Activated CD8-positive, alpha-beta memory T cell treated with anti-CD3 and anti-CD28 coated beads, Interleukin-2, amount 50 U/mL, for 1 hour (primary cell): ENCODE measurements around the gene TPGS1.

ENCODE experiments used
- DNase-seq: peaks from one replicate; pipeline ENCODE4 v3.0.0-alpha.2; 2020; ENCODE audit errors: extremely low read depth

The TPGS1 gene

GRCh38 chr19:495402-496111 is 11.7 kb upstream of the TPGS1 start:
- DNase-seq = no peak

DNA sequence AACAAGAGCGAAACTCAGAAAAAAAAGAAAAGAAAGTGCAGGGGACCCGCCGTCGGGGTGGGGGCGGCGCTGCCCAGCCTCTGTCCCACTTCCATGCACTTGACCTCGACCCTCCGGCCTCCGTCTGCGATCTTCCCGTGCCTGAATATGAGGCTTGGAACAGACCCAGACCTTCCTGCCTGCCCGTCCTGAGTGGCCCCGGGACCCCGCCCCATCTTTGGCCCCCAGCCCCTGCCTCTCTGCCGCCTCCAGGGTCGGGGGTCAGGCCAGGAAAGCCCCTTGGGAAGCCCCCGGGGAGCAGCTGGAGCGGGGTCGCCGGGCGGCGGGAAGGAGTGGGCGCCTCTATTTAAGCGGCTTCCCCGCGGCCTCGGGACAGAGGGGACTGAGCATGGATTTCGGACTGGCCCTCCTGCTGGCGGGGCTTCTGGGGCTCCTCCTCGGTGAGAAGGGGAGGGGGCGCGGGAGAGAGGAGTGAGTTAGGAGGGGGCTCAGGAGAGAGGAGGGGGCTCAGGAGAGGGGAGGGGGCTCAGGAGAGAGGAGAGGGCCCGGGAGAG is 11.1 kb upstream of the TPGS1 start, which contains the start of gene MADCAM1:
TSS of gene MADCAM1 (plus strand) at position 375 of the 554 bp plus-strand sequence. CDS start at position 389, 14 bp downstream.
- no peak for DNase-seq

DNA sequence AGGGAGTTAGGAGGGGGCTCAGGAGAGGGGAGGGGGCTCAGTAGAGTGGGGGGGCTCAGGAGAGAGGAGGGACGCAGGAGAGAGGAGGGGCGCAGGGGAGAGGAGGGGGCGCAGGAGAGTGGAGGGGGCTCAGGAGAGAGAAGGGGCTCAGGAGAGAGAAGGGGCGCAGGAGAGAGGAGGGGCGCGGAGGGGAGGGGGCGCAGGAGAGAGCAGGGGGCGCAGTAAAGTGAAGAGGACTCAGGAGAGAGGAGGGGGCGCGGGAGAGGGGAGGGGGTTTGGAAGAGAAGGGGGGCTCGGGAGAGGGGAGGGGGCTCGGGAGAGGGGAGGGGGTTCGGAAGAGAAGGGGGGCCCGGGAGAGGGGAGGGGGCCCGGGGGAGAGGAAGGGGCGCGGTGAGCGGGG is 10.3 kb upstream of the TPGS1 start:
- no peak for DNase-seq

DNA sequence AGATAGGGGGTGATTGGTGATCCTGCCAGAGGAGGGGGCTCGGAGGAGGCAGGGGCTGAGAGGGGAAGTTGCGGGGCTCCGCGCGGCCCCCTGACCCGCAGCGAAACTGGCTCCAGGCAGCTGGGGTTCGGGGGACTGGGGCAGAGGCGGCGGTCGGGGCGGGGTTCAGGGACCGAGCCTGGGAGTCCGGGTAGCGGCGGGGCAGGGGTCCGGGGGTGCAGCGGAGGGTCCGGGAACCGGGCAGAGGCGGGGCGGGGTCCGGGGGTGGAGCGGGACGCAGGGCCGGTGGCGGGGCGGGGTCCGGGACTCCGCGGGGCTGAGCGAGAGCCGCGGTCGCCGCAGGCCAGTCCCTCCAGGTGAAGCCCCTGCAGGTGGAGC is 9.8 kb upstream of the TPGS1 start:
- DNase-seq = no peak

- no peak for DNase-seq
Measured at GRCh38 chr19:497869-498510, 9.3 kb upstream of the TPGS1 start.

DNA sequence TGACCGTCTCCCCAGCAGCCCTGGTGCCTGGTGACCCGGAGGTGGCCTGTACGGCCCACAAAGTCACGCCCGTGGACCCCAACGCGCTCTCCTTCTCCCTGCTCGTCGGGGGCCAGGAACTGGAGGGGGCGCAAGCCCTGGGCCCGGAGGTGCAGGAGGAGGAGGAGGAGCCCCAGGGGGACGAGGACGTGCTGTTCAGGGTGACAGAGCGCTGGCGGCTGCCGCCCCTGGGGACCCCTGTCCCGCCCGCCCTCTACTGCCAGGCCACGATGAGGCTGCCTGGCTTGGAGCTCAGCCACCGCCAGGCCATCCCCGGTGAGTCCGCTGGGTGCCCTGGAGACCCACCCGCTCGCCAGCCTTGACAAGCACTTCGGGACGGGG is 8.8 kb upstream of the TPGS1 start:
- no peak for DNase-seq

- no peak for DNase-seq
Measured at GRCh38 chr19:498977-499623, 8.2 kb upstream of the TPGS1 start.

- no peak for DNase-seq
Measured at GRCh38 chr19:501646-502045, 5.7 kb upstream of the TPGS1 start.

DNA sequence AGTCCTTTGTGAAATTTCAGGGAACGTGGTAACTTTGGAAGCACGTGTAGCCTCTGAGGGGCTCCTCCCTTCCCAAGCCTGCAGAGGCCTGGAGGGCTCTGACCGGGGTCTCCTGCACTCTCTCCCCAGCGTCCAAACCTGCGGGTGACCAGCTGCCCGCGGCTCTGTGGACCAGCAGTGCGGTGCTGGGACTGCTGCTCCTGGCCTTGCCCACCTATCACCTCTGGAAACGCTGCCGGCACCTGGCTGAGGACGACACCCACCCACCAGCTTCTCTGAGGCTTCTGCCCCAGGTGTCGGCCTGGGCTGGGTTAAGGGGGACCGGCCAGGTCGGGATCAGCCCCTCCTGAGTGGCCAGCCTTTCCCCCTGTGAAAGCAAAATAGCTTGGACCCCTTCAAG is 2.7 kb upstream of the TPGS1 start:
- DNase-seq = no peak

DNA sequence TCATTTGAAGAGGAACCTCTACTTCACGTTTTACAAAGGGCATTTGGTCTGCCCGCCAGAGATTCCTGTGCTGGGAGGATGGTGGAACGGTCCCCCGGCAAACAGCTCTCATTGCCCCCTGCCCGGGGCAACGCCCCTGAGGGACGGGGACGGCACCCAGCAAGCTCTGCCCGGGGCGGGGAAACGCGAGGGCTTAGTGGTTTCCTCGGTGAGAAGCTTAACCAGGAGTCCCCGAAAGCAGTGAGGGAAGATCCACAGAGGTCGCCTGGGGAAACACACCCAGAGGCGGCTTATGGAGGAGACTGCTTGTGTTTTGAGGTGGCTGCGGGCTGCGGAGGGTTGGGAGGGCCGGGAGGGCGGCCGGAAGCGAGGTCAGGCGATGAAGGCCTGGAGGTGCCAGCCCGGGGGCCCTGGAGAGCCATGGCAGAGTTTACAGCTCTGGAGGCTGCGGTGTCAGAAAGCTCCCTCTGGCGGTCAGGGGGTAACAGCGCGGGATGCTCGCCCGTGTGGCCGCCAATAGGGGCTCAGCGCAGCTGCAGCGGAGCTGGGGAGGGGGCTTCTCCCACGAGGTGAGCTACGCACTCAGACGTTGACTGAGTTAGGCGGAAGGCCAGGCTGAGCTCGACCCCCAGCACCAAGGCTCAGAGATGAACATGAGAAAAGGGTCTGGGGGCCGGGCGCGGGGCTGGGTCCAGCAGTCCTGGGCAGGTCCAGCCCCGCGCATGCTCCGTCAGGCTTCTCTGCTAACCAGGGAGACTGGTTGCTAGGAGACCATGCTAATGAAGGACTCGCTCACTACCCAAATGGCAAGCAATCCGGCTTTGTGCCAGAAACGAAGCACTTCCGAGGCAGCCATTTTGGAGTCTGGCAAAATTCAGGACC is 652 bp upstream of the TPGS1 start:
- peak; percentile 95 for DNase-seq

DNA sequence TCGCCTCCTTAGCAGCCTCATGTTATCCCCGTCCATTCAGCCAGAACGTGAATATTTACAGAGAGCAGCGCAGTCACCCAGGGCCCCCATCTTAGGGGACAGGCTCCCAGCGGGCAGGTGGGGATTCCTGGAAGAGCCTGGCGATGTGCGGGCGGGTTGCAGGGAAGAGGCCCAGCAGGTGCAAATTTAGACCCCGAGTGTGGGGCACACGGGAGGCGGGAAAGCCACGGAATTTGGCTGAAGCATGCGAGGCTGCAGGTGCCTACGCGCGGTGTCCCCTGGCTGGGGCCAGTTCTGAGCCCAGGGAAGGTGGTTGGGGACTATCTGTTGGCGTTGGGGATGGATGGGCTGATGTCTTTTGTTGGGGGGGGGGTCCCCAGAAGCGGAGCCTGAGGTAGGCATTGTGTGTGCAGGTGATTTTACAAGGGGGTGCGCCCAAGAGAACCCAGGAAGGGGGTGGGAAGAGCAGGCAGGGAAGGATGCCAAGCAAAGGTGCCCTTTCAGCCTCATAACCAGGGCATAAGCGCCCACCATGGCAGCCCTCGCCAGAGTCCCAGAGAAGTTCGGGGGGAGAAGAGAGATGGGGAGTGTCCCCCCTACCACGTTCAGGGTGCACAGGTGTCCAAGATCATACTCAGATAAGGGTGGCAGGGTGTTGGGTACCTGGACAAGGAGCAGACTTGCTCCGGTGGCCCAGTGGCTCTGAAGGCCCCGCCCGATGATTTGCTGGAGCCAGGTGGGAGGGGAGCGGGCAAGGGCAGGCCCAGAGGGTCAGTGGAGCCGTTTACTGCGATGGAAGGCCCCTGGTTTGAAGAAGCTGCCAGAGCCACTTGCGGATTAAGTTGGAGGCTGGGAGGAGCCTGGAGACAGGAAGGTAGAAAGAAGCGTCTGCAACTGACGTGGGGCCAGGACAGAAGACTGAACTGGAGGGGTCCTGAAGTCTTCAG is 1.2 kb downstream of the TPGS1 start:
- no peak for DNase-seq

DNA sequence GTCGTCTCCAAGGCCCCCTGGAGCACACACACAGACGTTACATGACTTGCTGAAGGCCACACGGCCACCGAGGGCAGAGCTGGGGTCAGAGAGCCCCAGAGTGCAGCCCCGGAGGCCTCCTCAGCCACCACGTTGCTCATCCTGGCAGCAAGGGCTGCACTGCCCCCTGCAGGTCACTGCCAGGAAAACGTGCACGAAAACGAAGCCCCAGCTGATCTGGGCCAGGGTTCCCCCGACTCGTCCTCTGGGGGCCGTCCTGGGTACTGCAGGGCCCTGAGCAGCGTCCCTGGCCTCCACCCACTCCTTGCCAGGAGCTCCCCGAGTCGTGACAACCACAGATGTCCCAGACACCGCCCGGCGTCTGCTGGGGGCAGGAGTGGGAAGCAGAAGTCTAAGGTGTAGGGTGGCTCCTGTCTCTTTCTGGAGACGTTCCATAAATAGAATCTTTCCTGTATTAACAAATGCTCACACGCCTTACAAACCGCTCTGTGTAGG is 3.4 kb downstream of the TPGS1 start:
- peak; percentile 85 for DNase-seq

GRCh38 chr19:511101-511851 is 4.0 kb downstream of the TPGS1 start:
- peak; percentile 82 for DNase-seq

- DNase-seq = no peak
Measured at GRCh38 chr19:512547-513365, 5.5 kb downstream of the TPGS1 start.

DNA sequence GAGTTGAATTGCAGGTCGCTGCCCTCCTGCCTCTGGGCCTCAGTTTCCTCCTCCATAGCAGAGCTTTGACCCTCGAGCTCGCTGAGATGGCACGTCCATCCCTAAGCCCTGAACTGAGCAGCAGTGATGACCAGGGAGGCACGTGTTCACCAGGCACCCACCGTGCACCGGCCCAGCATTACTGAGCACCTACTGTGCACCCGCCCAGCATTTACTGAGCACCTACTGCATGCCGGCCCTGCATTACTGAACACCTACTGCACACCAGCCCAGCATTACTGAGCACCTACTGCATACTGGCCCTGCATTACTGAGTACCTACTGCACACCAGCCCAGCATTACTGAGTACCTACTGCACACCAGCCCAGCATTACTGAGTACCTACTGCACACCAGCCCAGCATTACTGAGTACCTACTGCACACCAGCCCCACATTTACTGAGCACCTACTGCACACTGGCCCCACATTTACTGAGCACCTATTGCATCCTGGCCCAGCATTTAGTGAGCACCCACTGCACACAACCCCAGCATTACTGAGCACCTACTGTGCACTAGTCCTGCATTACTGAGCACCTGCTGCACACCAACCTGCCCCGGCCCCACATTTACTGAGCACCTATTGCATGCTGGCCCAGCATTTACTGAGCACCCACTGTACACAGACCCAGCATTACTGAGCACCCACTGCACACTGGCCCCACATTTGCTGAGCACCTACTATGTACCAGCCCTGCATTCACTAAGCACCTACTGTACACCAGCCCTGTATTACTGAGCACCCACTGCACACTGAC is 6.3 kb downstream of the TPGS1 start:
- no peak for DNase-seq

GRCh38 chr19:514166-514663 is 6.9 kb downstream of the TPGS1 start:
- no peak for DNase-seq

DNA sequence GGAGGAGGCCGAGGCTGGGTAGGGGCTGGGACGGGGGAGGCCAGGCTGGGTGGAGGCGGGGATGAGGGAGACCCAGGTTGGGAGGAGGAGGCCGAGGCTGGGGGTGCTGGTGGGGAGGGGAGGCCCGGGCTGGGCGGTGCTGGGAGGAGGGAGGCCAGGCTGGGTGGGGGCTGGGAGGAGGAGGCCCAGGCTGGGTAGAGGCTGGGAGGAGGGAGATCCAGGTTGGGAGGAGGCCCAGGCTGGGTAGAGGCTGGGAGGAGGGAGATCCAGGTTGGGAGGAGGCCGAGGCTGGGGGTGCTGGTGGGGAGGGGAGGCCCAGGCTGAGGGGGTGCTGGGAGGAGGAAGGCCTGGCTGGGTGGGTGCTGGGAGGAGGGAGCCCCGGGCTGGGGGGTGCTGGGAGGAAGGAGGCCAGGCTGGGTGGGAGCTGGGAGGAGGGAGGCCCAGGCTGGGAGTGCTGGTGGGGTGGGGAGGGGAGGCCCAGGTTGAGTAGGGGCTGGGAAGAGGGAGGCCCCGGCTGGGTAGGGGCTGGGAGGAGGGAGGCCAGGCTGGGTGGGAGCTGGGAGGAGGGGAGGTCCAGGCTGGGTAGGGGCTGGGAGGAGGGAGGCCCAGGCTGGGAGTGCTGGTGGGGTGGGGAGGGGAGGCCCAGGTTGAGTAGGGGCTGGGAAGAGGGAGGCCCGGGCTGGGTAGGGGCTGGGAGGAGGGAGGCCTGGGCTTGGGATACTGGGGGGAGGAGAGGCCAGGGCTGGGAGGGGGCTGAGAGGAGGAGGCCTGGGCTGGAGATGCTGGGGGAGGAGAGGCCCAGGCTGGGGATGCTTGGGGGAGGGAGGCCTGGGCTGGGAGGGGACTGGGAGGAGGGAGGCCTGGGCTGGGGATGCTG is 10.7 kb downstream of the TPGS1 start:
- no peak for DNase-seq
